PC-3 (cell line): ENCODE measurements around the gene ARHGEF11. TPM values are rescaled to one million over a fixed set of nuclear protein-coding genes. Genes with fewer than 3 reads are reported as not detected.

Experiments used
- ATAC-seq: fragments of 200-7000 bp; cut with Tn5 transposase; 2 replicates; pipeline ENCODE4 v1.9.1; 2020; ENCODE audit warnings: mild to moderate bottlenecking, moderate library complexity
- BruUV-seq: library from RNA; stranded (reverse); fragments of 400-500 nt; replicated peaks from 2 replicates; lab custom pipeline; 2021; lab: Mats Ljungman, UMichigan
- CTCF ChIA-PET: fragments of 300-600 bp; sonication (Branson Sonifier 250); formaldehyde crosslinking; loops from one replicate; lab custom pipeline; 2022; ENCODE audit warnings: antibody characterized with exemption; lab: Charles Lee
- POLR2A ChIA-PET: fragments of 300-600 bp; sonication (Branson Sonifier 250); formaldehyde crosslinking; loops from one replicate; lab custom pipeline; 2022; ENCODE audit warnings: antibody characterized with exemption; ENCODE audit not compliant: unreplicated experiment; lab: Charles Lee
- DNase-seq: peaks from one replicate; pipeline ENCODE4 v3.0.0-alpha.2; 2015
- H2AFZ ChIP-seq: fragments of 300-600 bp; sonication (generic); 2 replicates; pipeline ENCODE4 v1.6.0; 2016; ENCODE audit warnings: antibody characterized with exemption, low read length
- H3F3A ChIP-seq: fragments of 300-600 bp; sonication (generic); one replicate; pipeline ENCODE4 v1.6.0; 2017; ENCODE audit warnings: antibody characterized with exemption, low read length, control low read depth, mild to moderate bottlenecking; ENCODE audit not compliant: unreplicated experiment
- H3K27ac ChIP-seq: fragments of 300-600 bp; sonication (generic); 2 replicates; pipeline ENCODE4 v1.5.1; 2016; ENCODE audit warnings: mild to moderate bottlenecking, low read length
- H3K27me3 ChIP-seq: fragments of 300-600 bp; sonication (generic); 2 replicates; pipeline ENCODE4 v1.6.1; 2016; ENCODE audit warnings: low read length, mixed read lengths
- H3K36me3 ChIP-seq: fragments of 300-600 bp; sonication (generic); 2 replicates; pipeline ENCODE4 v1.6.1; 2016; ENCODE audit warnings: low read depth, mixed run types, low read length, mixed read lengths
- H3K4me1 ChIP-seq: fragments of 300-600 bp; sonication (generic); 2 replicates; pipeline ENCODE4 v1.5.1; 2016; ENCODE audit warnings: low read length; ENCODE audit not compliant: insufficient read depth
- H3K4me2 ChIP-seq: fragments of 300-600 bp; sonication (generic); 2 replicates; pipeline ENCODE4 v1.6.0; 2016; ENCODE audit warnings: low read length
- H3K4me3 ChIP-seq: fragments of 300-600 bp; sonication (generic); 2 replicates; pipeline ENCODE4 v1.5.1; 2016; ENCODE audit warnings: mild to moderate bottlenecking, low read length, mixed read lengths
- H3K79me2 ChIP-seq: fragments of 300-600 bp; sonication (generic); 2 replicates; pipeline ENCODE4 v1.6.1; 2017; ENCODE audit warnings: low read length, mixed read lengths
- H3K9ac ChIP-seq: fragments of 300-600 bp; sonication (generic); 2 replicates; pipeline ENCODE4 v1.6.0; 2016; ENCODE audit warnings: mild to moderate bottlenecking, low read length
- H3K9me2 ChIP-seq: fragments of 300-600 bp; sonication (generic); replicated peaks from 2 replicates; pipeline ENCODE4 v1.6.1; 2016; ENCODE audit warnings: mixed run types, low read length, mixed read lengths
- H3K9me3 ChIP-seq: fragments of 300-600 bp; sonication (generic); 2 replicates; pipeline ENCODE4 v1.6.1; 2016; ENCODE audit warnings: low read length, mixed read lengths
- H4K20me1 ChIP-seq: fragments of 300-600 bp; sonication (generic); 2 replicates; pipeline ENCODE4 v1.6.1; 2016; ENCODE audit warnings: low read length, mixed read lengths
- CTCF ChIP-seq: fragments of 300-600 bp; sonication (generic); conservative IDR thresholded peaks from 2 replicates; pipeline ENCODE4 v1.5.1; 2017; ENCODE audit warnings: antibody characterized with exemption, low read depth, mild to moderate bottlenecking, low read length
- EZH2 ChIP-seq: fragments of 300-600 bp; sonication (generic); IDR thresholded peaks from one replicate; pipeline ENCODE4 v1.6.1; 2017; ENCODE audit warnings: antibody characterized with exemption, mild to moderate bottlenecking, low read length; ENCODE audit not compliant: unreplicated experiment
- EZH2phosphoT487 ChIP-seq: fragments of 300-600 bp; sonication (generic); IDR thresholded peaks from 2 replicates; pipeline ENCODE4 v1.6.1; 2018; ENCODE audit warnings: mild to moderate bottlenecking, antibody characterized with exemption, low read length, borderline replicate concordance
- intact Hi-C: fragments of 100-400 bp; cut with micrococcal nuclease; formaldehyde crosslinking; loops from 2 replicates; pipeline ENCODE4 v1.9.0; 2023
- total RNA-seq: library from RNA; depleted of rRNA; stranded (reverse); fragments of >200 nt; gene quantifications from 2 replicates; pipeline ENCODE4 v1.2.3, GENCODE V29; 2014

ARHGEF11 gene
- total RNA-seq, 1 experiment from 2014 or later, result 31.1 TPM

DNA sequence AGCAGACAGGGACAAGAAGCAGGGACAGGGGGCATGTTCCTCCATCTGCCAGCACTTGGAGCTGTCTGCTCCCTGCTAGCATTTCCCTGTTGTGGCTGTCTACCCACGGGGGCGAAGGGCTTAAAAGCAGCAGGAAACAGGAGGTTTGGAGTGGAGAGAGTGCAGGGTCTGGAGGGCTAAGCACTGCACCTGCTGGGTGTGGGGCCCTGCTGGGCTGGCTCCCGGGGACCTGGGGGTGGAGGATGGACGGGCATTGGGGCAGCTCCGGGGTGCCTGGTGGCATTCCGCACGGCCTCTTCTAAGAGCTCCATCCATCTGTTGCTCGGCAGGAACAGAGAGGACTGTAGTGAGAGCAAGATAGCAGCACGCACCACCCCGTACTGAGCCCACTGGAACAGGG lies 103.9 kb downstream of the ARHGEF11 start:
- BruUV-seq, result no TSS peak
- DNase-seq, result no peak
- Histone ChIP-seq H3K9me3 (no peaks in the 10 kb centered on the region), H3K9ac (no peak overlapping the region), H3K4me2 (no peak overlapping the region), H3K4me3 (no peak overlapping the region), H3K27me3 (no peaks in the 10 kb centered on the region), H3K36me3 (peaks cover 36% of the 10 kb centered on the region), H3K27ac (no peak overlapping the region), H3K79me2 (no peaks in the 10 kb centered on the region), H3F3A (no peaks in the 10 kb centered on the region), H4K20me1 (no peaks in the 10 kb centered on the region), H2AFZ (no peak overlapping the region), H3K4me1 (peaks cover 8% of the 10 kb centered on the region; the same call in 1 of the 2 replicates), H3K9me2 (no peaks in the 10 kb centered on the region)
- ChIA-PET POLR2A (no interaction called here), CTCF (no interaction called here)
- TF ChIP-seq EZH2phosphoT487 (no peak), CTCF (no peak), EZH2 (no peak)
- no peak for ATAC-seq
- intact Hi-C loops, result no loop called here

GRCh38 chr1:156939786-156940334 lies 105.7 kb downstream of the ARHGEF11 start:
- no TSS peak for BruUV-seq

More at GRCh38 chr1:156939786-156940334, 105.7 kb downstream of the ARHGEF11 start:
- Histone ChIP-seq H3F3A (no peaks in the 10 kb centered on the region), H3K4me2 (no peak overlapping the region), H2AFZ (no peak overlapping the region), H3K27ac (no peak overlapping the region), H3K4me3 (no peak overlapping the region), H3K9me2 (no peaks in the 10 kb centered on the region), H3K36me3 (peaks cover 28% of the 10 kb centered on the region), H3K27me3 (no peaks in the 10 kb centered on the region), H3K79me2 (no peaks in the 10 kb centered on the region), H3K4me1 (no peaks in the 10 kb centered on the region), H3K9ac (no peak overlapping the region), H3K9me3 (no peaks in the 10 kb centered on the region), H4K20me1 (no peaks in the 10 kb centered on the region)
- CTCF ChIA-PET, result no interaction called here
- TF ChIP-seq CTCF, result no peak
- TF ChIP-seq EZH2phosphoT487, result no peak
- TF ChIP-seq EZH2, result no peak
- ATAC-seq (no peak), DNase-seq (no peak)
- intact Hi-C loops, result no loop called here
- POLR2A ChIA-PET, result no interaction called here
